Glutamatergic neuron (in vitro differentiated cells): ENCODE measurements around the gene TCF15. TPM values are rescaled to one million over a fixed set of nuclear protein-coding genes. Genes with fewer than 3 reads are reported as not detected.

Experiments
- DNase-seq: peaks from one replicate; pipeline ENCODE4 v3.0.0; 2022
- H3K27ac Mint-ChIP-seq: one replicate; pipeline ENCODE4 v1.8.0; 2020; ENCODE audit warnings: mild to moderate bottlenecking, mixed read lengths, inconsistent platforms; ENCODE audit not compliant: unreplicated experiment
- H3K27me3 Mint-ChIP-seq: one replicate; pipeline ENCODE4 v1.8.0; 2020; ENCODE audit warnings: mild to moderate bottlenecking, moderate library complexity, mixed read lengths, inconsistent platforms; ENCODE audit not compliant: unreplicated experiment
- H3K36me3 Mint-ChIP-seq: one replicate; pipeline ENCODE4 v1.8.0; 2020; ENCODE audit warnings: mild to moderate bottlenecking, mixed read lengths, inconsistent platforms; ENCODE audit not compliant: unreplicated experiment
- H3K4me1 Mint-ChIP-seq: one replicate; pipeline ENCODE4 v1.8.0; 2020; ENCODE audit warnings: mild to moderate bottlenecking, low read depth, mixed read lengths, inconsistent platforms; ENCODE audit not compliant: unreplicated experiment
- H3K4me3 Mint-ChIP-seq: one replicate; pipeline ENCODE4 v1.8.0; 2020; ENCODE audit warnings: mild to moderate bottlenecking, mixed read lengths, inconsistent platforms; ENCODE audit not compliant: unreplicated experiment
- H3K9me3 Mint-ChIP-seq: one replicate; pipeline ENCODE4 v1.8.0; 2020; ENCODE audit warnings: mild to moderate bottlenecking, moderate library complexity, mixed read lengths, inconsistent platforms; ENCODE audit not compliant: unreplicated experiment
- total RNA-seq: library from RNA; stranded (reverse); fragmentation: NEBNext Ultra II Directional; extraction: Animal tissue kit (Norgen Biotek cat#: 25700); gene quantifications from one replicate; pipeline ENCODE4 v1.2.1, GENCODE V29; 2021; ENCODE audit not compliant: unreplicated experiment
- TF ChIP-seq, protein P1 (sequence below): fragments of 200-600 bp; sonication (generic); IDR thresholded peaks from one replicate; pipeline ENCODE4 v1.5.0; 2021; ENCODE audit not compliant: partially characterized antibody, unreplicated experiment

The TCF15 gene
- total RNA-seq, 1 donor from 2014 or later, result 19.7 TPM

DNA sequence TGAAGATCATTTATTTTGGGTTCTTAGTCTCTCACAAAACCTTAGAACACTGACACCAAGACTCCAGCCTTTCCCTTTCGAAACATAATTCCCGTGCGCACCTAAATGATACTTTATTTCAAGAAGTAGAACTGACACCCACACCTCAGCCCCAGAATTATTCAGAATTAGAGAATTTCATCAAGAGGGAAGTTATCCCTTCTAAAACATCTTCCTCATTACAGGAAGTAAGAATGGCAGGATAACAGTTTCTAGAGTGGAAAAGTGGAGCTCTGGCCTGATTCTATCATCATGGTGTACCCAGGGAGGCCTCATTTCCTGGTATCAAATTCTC is 44.3 kb upstream of the TCF15 start:
- peak overlapping the region; percentile 31 for H3K4me3 Mint-ChIP-seq
- H3K4me1 Mint-ChIP-seq, result peaks cover 13% of the 10 kb centered on the region
- TF ChIP-seq, protein P1, sequence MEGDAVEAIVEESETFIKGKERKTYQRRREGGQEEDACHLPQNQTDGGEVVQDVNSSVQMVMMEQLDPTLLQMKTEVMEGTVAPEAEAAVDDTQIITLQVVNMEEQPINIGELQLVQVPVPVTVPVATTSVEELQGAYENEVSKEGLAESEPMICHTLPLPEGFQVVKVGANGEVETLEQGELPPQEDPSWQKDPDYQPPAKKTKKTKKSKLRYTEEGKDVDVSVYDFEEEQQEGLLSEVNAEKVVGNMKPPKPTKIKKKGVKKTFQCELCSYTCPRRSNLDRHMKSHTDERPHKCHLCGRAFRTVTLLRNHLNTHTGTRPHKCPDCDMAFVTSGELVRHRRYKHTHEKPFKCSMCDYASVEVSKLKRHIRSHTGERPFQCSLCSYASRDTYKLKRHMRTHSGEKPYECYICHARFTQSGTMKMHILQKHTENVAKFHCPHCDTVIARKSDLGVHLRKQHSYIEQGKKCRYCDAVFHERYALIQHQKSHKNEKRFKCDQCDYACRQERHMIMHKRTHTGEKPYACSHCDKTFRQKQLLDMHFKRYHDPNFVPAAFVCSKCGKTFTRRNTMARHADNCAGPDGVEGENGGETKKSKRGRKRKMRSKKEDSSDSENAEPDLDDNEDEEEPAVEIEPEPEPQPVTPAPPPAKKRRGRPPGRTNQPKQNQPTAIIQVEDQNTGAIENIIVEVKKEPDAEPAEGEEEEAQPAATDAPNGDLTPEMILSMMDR, result no peak
- H3K27ac Mint-ChIP-seq, result no peak overlapping the region
- DNase-seq, result no peak
- peaks cover 4% of the 10 kb centered on the region for H3K27me3 Mint-ChIP-seq
- peaks cover 9% of the 10 kb centered on the region for H3K9me3 Mint-ChIP-seq
- H3K36me3 Mint-ChIP-seq, result peaks cover 4% of the 10 kb centered on the region

DNA sequence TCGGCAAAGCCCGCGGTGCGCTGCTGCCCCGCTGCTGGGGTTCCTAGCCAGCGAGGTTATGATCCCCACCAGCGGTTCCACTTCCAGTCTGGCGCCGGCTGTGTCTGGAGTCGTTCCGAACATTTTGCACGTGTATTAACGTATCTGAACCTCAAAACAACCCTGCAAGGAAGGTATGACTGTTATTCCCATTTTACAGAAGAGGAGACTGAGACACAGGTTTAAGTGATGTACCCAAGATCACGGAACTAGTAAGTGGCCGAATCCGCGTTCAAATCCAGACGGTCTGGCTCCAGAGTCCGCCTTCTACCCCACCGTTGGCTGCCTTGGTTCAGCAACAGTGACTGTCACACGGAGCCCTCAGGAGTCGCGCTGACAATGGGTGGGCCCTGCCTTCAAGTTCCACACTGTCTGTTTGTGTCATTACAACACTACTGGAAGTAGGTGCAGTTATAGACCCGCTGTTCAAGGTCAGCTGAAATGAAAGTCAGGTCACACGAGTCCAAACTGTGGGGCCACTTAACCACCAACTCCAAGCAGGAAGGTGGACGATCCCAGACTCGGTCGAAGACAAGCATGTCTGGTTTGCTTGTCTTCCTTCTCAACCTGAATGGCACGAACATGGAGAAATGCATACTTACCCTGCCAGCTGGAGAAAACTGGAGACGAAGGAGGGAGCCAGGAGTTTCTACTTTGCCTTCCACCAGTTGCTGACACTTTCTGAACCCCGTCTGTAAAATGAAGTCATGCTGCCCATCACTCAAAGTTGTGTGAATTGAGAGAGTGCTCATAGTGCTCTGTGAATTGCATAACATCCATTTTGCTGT is 43.7 kb upstream of the TCF15 start:
- TF ChIP-seq, protein P1, result peak; percentile 37
- Mint-ChIP-seq H3K4me1 (peaks cover 16% of the 10 kb centered on the region), H3K27ac (no peak overlapping the region), H3K36me3 (peaks cover 4% of the 10 kb centered on the region), H3K27me3 (peaks cover 6% of the 10 kb centered on the region), H3K4me3 (peak overlapping the region; percentile 80), H3K9me3 (peaks cover 11% of the 10 kb centered on the region)
- DNase-seq, result no peak

DNA sequence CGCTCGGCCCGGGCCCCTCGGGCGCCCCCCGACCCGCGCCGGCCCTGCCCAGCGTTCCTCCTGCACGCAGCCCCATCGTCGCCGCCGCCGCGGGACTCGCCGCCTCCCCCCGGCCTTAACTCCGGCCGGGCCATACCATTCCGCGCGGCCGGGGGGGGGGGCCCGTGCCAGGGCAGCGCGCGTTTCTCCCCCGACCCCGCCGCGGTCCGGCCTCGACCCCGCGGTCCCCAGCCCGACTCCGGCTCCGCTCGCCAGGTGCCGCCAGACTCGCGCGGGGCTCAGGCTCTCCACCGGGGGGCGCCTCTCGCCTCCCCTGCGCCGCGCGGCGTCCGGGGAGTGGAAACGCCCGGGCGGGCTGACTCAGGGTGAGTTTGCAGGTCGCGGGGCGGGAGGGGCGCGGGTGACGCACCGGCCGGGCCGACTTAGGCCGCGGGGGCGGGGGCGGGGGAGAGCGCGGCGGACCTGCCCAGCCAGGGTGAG is 43.0 kb upstream of the TCF15 start, which contains the start of gene SRXN1:
SRXN1 (minus strand) TSS at position 91 of the 480 bp plus-strand sequence; CDS start at position 76, 15 bp downstream.
- peak; percentile 91 for DNase-seq
- Mint-ChIP-seq H3K4me1 (peaks cover 16% of the 10 kb centered on the region), H3K27ac (no peak within 1 kb of the TSS), H3K36me3 (peaks cover 6% of the 10 kb centered on the region), H3K27me3 (peaks cover 6% of the 10 kb centered on the region), H3K9me3 (peaks cover 11% of the 10 kb centered on the region), H3K4me3 (peak within 1 kb of the TSS; percentile 80)
- TF ChIP-seq, protein P1, result peak; percentile 76

DNA sequence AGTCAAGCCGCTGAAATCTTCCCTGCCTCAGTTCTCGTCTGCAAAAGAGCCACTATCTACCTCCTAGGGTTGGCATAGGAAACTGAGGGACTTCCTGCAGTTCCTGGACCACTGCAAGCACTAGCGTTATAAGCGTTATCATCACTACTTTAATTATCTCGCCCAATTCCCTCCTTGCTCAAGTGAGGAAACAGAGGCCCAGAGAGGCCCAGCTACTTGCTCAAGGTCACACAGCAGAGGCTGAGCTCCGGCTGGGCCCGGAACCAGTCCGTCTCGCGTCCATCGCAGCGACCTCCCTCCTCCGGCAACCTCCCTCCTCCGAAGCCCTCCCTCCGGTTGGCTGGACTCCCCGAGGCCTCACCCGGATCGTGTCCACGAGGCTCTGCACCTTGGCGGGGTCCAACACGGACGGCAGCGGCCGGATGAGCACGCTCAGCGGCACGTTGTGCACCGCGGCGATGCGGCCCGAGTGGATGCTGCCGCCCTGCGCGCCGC is 42.6 kb upstream of the TCF15 start:
- peaks cover 6% of the 10 kb centered on the region for H3K27me3 Mint-ChIP-seq
- H3K9me3 Mint-ChIP-seq, result peaks cover 11% of the 10 kb centered on the region
- H3K4me3 Mint-ChIP-seq, result peak overlapping the region; percentile 78
- H3K27ac Mint-ChIP-seq, result no peak overlapping the region
- peaks cover 16% of the 10 kb centered on the region for H3K4me1 Mint-ChIP-seq
- no peak for DNase-seq
- TF ChIP-seq, protein P1, result no peak
- H3K36me3 Mint-ChIP-seq, result peaks cover 10% of the 10 kb centered on the region
